Measurements from ENCODE around the gene CCL19.

DNA sequence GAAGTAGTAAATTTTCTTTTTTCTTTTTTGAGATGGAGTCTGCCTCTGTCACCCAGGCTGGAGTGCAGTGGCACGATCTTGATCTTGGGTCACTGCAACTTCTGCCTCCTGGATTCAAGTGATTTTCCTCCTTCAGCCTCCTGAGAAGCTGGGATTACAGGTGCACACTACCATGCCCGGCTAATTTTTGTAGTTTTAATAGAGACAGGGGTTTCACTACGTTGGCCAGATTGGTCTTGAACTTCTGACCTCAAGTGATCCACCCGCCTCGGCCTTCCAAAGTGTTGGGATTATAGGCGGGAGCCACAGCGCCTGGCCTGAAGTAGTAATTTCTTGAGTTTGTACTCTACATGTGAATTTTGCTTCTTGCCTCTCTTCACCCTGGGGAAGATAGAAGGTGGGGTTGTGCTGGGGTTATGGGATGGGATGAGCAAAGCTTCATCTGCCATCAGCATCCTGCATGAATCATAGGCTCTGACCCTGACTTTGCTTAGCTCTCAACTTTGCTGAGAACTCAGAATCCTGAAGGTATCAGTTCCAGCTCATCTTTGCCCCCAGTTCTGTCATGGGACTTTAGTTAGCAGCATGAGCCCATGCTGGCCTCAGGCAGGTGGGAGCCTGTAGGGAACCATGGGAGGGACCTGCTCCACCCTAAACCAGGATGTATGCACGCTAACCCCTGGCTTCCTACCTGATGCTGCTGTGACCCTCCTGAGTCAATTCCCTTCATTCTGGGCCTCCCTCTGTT is 28.1 kb upstream of the CCL19 start:
- TF ChIP-seq, protein P1, sequence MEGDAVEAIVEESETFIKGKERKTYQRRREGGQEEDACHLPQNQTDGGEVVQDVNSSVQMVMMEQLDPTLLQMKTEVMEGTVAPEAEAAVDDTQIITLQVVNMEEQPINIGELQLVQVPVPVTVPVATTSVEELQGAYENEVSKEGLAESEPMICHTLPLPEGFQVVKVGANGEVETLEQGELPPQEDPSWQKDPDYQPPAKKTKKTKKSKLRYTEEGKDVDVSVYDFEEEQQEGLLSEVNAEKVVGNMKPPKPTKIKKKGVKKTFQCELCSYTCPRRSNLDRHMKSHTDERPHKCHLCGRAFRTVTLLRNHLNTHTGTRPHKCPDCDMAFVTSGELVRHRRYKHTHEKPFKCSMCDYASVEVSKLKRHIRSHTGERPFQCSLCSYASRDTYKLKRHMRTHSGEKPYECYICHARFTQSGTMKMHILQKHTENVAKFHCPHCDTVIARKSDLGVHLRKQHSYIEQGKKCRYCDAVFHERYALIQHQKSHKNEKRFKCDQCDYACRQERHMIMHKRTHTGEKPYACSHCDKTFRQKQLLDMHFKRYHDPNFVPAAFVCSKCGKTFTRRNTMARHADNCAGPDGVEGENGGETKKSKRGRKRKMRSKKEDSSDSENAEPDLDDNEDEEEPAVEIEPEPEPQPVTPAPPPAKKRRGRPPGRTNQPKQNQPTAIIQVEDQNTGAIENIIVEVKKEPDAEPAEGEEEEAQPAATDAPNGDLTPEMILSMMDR (IDR thresholded peaks at IDR 0.05), result no peak
- TF ChIP-seq EZH2 (IDR thresholded peaks at IDR 0.05), result no peak
